OCI-LY1 (cell line): ENCODE data around the gene NGF.

Experiments
- H2AFZ ChIP-seq: fragments of 200-600 bp; sonication (generic), shearing (Covaris generic); 2 replicates; pipeline ENCODE4 v1.6.0; 2014; ENCODE audit warnings: antibody characterized with exemption, mild to moderate bottlenecking, low read length
- H3F3A ChIP-seq: fragments of 200-600 bp; sonication (generic), shearing (Covaris generic); 2 replicates; pipeline ENCODE4 v1.6.0; 2014; ENCODE audit warnings: mild to moderate bottlenecking, antibody characterized with exemption, low read length, moderate library complexity; ENCODE audit not compliant: insufficient read depth
- H3K27ac ChIP-seq: fragments of 200-600 bp; sonication (generic); 2 replicates; pipeline ENCODE4 v1.5.1; 2014; ENCODE audit warnings: low read length, mixed run types, mild to moderate bottlenecking, low read depth; ENCODE audit not compliant: poor library complexity, severe bottlenecking
- H3K27me3 ChIP-seq: fragments of 200-600 bp; sonication (generic); 2 replicates; pipeline ENCODE4 v1.6.0; 2014; ENCODE audit warnings: antibody characterized with exemption, mild to moderate bottlenecking, low read length, moderate library complexity; ENCODE audit not compliant: insufficient read depth
- H3K36me3 ChIP-seq: fragments of 200-600 bp; sonication (generic); 2 replicates; pipeline ENCODE4 v1.6.1; 2014; ENCODE audit warnings: mild to moderate bottlenecking, antibody characterized with exemption, low read length, moderate library complexity, mixed read lengths; ENCODE audit not compliant: insufficient read depth
- H3K4me1 ChIP-seq: fragments of 200-600 bp; sonication (generic); 2 replicates; pipeline ENCODE4 v1.5.1; 2014; ENCODE audit warnings: mild to moderate bottlenecking, low read length, moderate library complexity; ENCODE audit not compliant: insufficient read depth, severe bottlenecking
- H3K4me2 ChIP-seq: fragments of 200-600 bp; sonication (generic), shearing (Covaris generic); 2 replicates; pipeline ENCODE4 v1.6.1; 2014; ENCODE audit warnings: low read length
- H3K4me3 ChIP-seq: fragments of 200-600 bp; sonication (generic); 2 replicates; pipeline ENCODE4 v1.5.1; 2014; ENCODE audit warnings: low read length, low read depth, mild to moderate bottlenecking, mixed read lengths; ENCODE audit not compliant: poor library complexity, severe bottlenecking
- H3K79me2 ChIP-seq: fragments of 200-600 bp; shearing (Covaris generic); 2 replicates; pipeline ENCODE4 v1.6.1; 2016; ENCODE audit warnings: mixed run types, low read length, mixed read lengths; ENCODE audit not compliant: insufficient read depth
- H3K9ac ChIP-seq: fragments of 200-600 bp; sonication (generic), shearing (Covaris generic); 2 replicates; pipeline ENCODE4 v1.6.1; 2014; ENCODE audit warnings: mild to moderate bottlenecking, low read length, mixed read lengths
- H3K9me2 ChIP-seq: fragments of 200-600 bp; sonication (generic), shearing (Covaris generic); 2 replicates; pipeline ENCODE4 v1.6.1; 2014; ENCODE audit warnings: low read depth, mild to moderate bottlenecking, low read length, mixed read lengths
- H3K9me3 ChIP-seq: fragments of 200-600 bp; shearing (Covaris generic); 2 replicates; pipeline ENCODE4 v1.6.1; 2014; ENCODE audit warnings: low read length, mixed read lengths
- H4K20me1 ChIP-seq: fragments of 200-600 bp; sonication (generic), shearing (Covaris generic); 2 replicates; pipeline ENCODE4 v1.6.0; 2016; ENCODE audit warnings: mild to moderate bottlenecking, low read length; ENCODE audit not compliant: insufficient read depth
- CTCF ChIP-seq: fragments of 200-600 bp; sonication (generic), shearing (Covaris generic); IDR thresholded peaks from 2 replicates; pipeline ENCODE4 v1.5.1; 2017; ENCODE audit warnings: mild to moderate bottlenecking, antibody characterized with exemption, low read length, moderate library complexity, mixed read lengths
- EZH2 ChIP-seq: fragments of 200-600 bp; sonication (generic), shearing (Covaris generic); IDR thresholded peaks from 2 replicates; pipeline ENCODE4 v1.8.0; 2017; ENCODE audit warnings: borderline replicate concordance, mixed run types, mild to moderate bottlenecking, antibody characterized with exemption, low read length, moderate library complexity, mixed read lengths

The NGF gene

DNA sequence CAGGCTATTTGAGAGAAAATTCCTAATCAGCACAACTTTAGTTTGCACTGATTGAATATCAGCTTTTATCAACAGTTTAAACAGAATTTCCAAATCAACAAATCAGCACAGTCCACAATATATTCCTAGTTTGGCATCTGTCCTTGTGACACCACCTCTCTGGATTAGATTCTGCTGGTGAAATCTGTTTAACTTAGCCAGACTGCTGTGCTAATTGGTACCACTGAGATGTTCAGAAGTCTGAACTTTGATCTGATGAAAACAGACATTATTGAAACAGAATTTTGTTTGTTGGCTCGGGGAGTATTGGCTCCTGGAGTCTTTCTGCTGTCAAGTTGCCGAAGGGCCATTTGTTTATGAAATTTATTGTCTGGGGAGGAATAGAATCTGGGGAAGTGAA lies 17.0 kb upstream of the NGF start:
- Histone ChIP-seq H3F3A (no peaks in the 10 kb centered on the region), H3K79me2 (no peaks in the 10 kb centered on the region), H2AFZ (no peak overlapping the region), H3K4me2 (no peak overlapping the region), H3K27me3 (no peaks in the 10 kb centered on the region), H4K20me1 (no peaks in the 10 kb centered on the region), H3K9ac (no peak overlapping the region), H3K36me3 (no peaks in the 10 kb centered on the region), H3K27ac (no peak overlapping the region), H3K9me3 (no peaks in the 10 kb centered on the region), H3K9me2 (no peaks in the 10 kb centered on the region), H3K4me3 (no peak overlapping the region), H3K4me1 (no peaks in the 10 kb centered on the region)
- TF ChIP-seq EZH2, result no peak
- TF ChIP-seq CTCF, result no peak

GRCh38 chr1:115351143-115351542 lies 13.1 kb upstream of the NGF start:
- no peaks in the 10 kb centered on the region for H3K27me3 ChIP-seq
- no peaks in the 10 kb centered on the region for H3F3A ChIP-seq
- H3K4me3 ChIP-seq, result no peak overlapping the region
- H3K4me1 ChIP-seq, result no peaks in the 10 kb centered on the region
- no peak for TF ChIP-seq EZH2
- no peak for TF ChIP-seq CTCF
- H4K20me1 ChIP-seq, result no peaks in the 10 kb centered on the region
- no peak overlapping the region for H3K9ac ChIP-seq
- no peak overlapping the region for H2AFZ ChIP-seq
- no peaks in the 10 kb centered on the region for H3K36me3 ChIP-seq
- no peaks in the 10 kb centered on the region for H3K79me2 ChIP-seq
- H3K4me2 ChIP-seq, result no peak overlapping the region
- H3K9me2 ChIP-seq, result no peaks in the 10 kb centered on the region
- no peak overlapping the region for H3K27ac ChIP-seq
- H3K9me3 ChIP-seq, result no peaks in the 10 kb centered on the region

- Histone ChIP-seq H3K27ac (no peak overlapping the region), H3K9ac (no peak overlapping the region), H3F3A (no peaks in the 10 kb centered on the region), H3K27me3 (no peaks in the 10 kb centered on the region), H3K79me2 (no peaks in the 10 kb centered on the region), H3K4me1 (no peaks in the 10 kb centered on the region), H3K36me3 (no peaks in the 10 kb centered on the region), H4K20me1 (no peaks in the 10 kb centered on the region), H3K4me2 (no peak overlapping the region), H3K9me2 (no peaks in the 10 kb centered on the region), H3K9me3 (no peaks in the 10 kb centered on the region), H2AFZ (no peak overlapping the region), H3K4me3 (no peak overlapping the region)
- TF ChIP-seq EZH2 (no peak), CTCF (no peak)
Observed at GRCh38 chr1:115348636-115349035, 10.6 kb upstream of the NGF start.
